ENCODE results near the gene C1orf50. TPM values are rescaled to one million over a fixed set of nuclear protein-coding genes. Genes with fewer than 3 reads are reported as not detected.

Gene C1orf50
- total RNA-seq, 2 experiments from 2014 or later: 4.7 to 5.2 TPM

DNA sequence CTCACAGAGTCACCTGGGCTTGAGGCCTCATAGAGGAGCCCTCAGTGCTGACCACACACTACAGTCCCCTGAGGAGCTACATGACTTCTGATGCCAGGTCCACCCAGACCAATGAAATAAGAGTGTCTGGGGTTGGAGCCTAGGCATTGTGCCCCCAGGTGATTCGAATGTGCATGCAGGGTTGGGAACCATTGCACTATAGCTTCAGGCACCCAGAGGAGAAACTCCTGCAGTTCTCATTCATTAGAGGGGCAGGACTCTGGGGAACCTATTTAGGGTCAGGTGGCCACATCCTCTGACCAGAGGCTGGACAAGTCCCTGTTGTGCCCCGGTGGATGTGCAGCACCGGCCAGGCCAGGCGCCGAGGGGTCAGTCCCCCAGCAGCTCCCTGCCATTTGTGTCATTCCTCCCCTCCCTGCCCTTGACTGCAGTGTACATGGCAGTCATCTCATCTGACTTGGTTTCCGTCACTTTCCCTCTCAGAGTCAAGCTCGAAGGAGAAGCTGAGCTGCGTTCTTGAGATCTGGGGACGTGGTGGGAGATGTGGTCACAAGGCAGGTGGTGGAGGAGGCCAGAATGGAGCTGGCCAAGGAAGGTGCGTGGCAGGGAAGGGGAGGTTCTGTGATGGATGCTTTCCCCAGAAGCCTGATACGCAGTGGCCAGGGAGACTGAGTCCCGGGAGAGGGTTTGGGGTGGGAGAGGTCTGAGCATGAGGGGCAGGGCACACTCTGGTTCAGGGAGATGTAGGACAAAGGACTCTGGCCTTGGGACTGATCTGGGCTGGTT lies 33.4 kb upstream of the C1orf50 start:
- intact Hi-C loops (cut with micrococcal nuclease): loop anchor here (5.0 kb wide), 1 partner anchor 156 kb away; no protein-coding TSS in a partner anchor
- ATAC-seq: no peak
- no peaks in the 10 kb centered on the region for H3K9me3 Mint-ChIP-seq
- no peak for DNase-seq
- peaks cover 11% of the 10 kb centered on the region for H3K4me1 Mint-ChIP-seq (ENCODE audit: low read depth)
- TF ChIP-seq, protein P1, sequence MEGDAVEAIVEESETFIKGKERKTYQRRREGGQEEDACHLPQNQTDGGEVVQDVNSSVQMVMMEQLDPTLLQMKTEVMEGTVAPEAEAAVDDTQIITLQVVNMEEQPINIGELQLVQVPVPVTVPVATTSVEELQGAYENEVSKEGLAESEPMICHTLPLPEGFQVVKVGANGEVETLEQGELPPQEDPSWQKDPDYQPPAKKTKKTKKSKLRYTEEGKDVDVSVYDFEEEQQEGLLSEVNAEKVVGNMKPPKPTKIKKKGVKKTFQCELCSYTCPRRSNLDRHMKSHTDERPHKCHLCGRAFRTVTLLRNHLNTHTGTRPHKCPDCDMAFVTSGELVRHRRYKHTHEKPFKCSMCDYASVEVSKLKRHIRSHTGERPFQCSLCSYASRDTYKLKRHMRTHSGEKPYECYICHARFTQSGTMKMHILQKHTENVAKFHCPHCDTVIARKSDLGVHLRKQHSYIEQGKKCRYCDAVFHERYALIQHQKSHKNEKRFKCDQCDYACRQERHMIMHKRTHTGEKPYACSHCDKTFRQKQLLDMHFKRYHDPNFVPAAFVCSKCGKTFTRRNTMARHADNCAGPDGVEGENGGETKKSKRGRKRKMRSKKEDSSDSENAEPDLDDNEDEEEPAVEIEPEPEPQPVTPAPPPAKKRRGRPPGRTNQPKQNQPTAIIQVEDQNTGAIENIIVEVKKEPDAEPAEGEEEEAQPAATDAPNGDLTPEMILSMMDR (IDR thresholded peaks at IDR 0.05): no peak
- ChIA-PET POLR2A (no interaction called here), CTCF (interaction anchor here (0.8 to 2.4 kb wide), 3 partner anchors 12 to 157 kb away, joined by 3 to 8 read pairs (median 4); no protein-coding TSS in a partner anchor)
- no peaks in the 10 kb centered on the region for H3K36me3 Mint-ChIP-seq (ENCODE audit: low read depth)
- H3K4me3 Mint-ChIP-seq: no peak overlapping the region
- H3K27ac Mint-ChIP-seq: no peak overlapping the region
- H3K27me3 Mint-ChIP-seq: no peaks in the 10 kb centered on the region

DNA sequence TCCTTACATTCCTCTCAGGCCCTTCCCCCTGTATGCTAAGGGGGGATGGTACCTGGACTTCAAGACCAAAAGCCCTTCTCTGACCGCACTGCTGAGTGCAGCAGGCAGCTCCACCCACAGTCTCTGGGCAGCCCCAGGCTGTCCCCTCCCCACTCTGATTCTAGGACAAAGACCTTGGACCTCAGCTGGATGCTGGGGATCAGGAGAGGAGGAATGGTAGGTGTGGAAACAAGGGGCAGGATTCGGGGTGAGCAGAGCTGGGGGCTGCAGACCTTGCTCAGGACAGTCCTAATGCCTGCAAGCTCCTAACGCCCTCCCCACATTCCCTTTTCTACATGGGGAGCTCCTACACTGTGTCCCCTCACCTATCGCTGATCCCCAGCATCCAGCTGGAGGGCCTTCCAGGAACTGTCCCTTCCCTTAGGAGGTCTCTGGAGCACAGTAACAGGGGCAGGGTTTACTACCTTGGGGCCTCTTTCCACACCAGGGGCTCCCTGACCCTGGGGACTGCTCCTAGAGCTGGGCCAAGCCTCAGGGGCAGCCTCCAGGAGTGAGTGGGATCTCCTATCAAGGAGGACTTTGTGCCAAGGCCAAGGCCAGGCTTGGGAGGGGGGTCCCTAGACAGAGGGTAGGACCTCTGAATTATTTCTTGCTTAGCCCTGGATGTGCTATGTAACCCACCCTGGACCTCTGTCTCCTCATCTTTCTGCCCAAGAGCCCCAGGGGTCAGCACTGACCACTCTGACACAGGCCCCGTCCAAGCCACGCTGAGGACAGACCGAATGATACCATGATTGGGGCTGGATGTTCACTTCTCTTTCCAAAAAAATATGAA lies 32.6 kb upstream of the C1orf50 start:
- TF ChIP-seq, protein P1 (IDR thresholded peaks at IDR 0.05): no peak
- intact Hi-C loops (cut with micrococcal nuclease): loop anchor here (5.0 kb wide), 1 partner anchor 157 kb away; no protein-coding TSS in a partner anchor
- no peaks in the 10 kb centered on the region for H3K9me3 Mint-ChIP-seq
- H3K4me3 Mint-ChIP-seq: no peak overlapping the region
- ChIA-PET POLR2A (no interaction called here), CTCF (interaction anchor here (0.8 to 2.4 kb wide), 2 partner anchors 11 to 156 kb away, joined by 3 to 8 read pairs; no protein-coding TSS in a partner anchor)
- H3K27me3 Mint-ChIP-seq: no peaks in the 10 kb centered on the region
- H3K4me1 Mint-ChIP-seq (ENCODE audit: low read depth): peaks cover 11% of the 10 kb centered on the region
- ATAC-seq: no peak
- no peaks in the 10 kb centered on the region for H3K36me3 Mint-ChIP-seq (ENCODE audit: low read depth)
- H3K27ac Mint-ChIP-seq: no peak overlapping the region
- DNase-seq: no peak

DNA sequence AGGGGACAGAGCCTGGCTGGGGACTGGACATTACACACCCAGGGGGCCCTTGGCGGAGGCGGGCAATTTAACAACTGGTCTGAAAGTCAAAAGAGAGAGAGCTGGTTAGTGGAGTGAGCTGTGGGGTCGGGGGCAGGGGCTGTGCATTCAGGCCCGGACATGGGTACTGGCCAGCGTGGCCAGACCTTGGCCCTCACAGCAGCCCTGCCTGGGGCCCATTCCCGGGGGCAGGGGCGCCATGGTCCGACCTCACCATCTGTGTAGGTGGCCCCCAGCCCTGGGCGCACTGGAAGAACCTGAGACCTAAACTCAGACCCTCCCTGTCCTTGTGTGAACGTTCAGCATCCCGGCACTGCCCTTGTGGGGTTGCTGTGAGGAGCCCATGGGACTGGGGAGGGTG lies 32.0 kb upstream of the C1orf50 start:
- no peaks in the 10 kb centered on the region for H3K27me3 Mint-ChIP-seq
- ATAC-seq (no peak), DNase-seq (no peak)
- CTCF ChIA-PET: no interaction called here
- H3K36me3 Mint-ChIP-seq (ENCODE audit: low read depth): no peaks in the 10 kb centered on the region
- peaks cover 11% of the 10 kb centered on the region for H3K4me1 Mint-ChIP-seq (ENCODE audit: low read depth)
- H3K9me3 Mint-ChIP-seq: no peaks in the 10 kb centered on the region
- POLR2A ChIA-PET: no interaction called here
- intact Hi-C loops (cut with micrococcal nuclease): no loop called here
- H3K4me3 Mint-ChIP-seq: no peak overlapping the region
- TF ChIP-seq, protein P1 (IDR thresholded peaks at IDR 0.05): no peak
- H3K27ac Mint-ChIP-seq: no peak overlapping the region

GRCh38 chr1:42735477-42736105 lies 31.5 kb upstream of the C1orf50 start:
- H3K4me3 Mint-ChIP-seq: no peak overlapping the region
- intact Hi-C loops (cut with micrococcal nuclease): no loop called here
- H3K27ac Mint-ChIP-seq: no peak overlapping the region
- H3K4me1 Mint-ChIP-seq (ENCODE audit: low read depth): peaks cover 11% of the 10 kb centered on the region
- POLR2A ChIA-PET: no interaction called here
- H3K36me3 Mint-ChIP-seq (ENCODE audit: low read depth): no peaks in the 10 kb centered on the region
- no peak for ATAC-seq
- CTCF ChIA-PET: no interaction called here
- no peaks in the 10 kb centered on the region for H3K9me3 Mint-ChIP-seq
- no peak for DNase-seq
- TF ChIP-seq, protein P1 (IDR thresholded peaks at IDR 0.05): no peak
- no peaks in the 10 kb centered on the region for H3K27me3 Mint-ChIP-seq
